Measurements from ENCODE around the gene FNDC10.

DNA sequence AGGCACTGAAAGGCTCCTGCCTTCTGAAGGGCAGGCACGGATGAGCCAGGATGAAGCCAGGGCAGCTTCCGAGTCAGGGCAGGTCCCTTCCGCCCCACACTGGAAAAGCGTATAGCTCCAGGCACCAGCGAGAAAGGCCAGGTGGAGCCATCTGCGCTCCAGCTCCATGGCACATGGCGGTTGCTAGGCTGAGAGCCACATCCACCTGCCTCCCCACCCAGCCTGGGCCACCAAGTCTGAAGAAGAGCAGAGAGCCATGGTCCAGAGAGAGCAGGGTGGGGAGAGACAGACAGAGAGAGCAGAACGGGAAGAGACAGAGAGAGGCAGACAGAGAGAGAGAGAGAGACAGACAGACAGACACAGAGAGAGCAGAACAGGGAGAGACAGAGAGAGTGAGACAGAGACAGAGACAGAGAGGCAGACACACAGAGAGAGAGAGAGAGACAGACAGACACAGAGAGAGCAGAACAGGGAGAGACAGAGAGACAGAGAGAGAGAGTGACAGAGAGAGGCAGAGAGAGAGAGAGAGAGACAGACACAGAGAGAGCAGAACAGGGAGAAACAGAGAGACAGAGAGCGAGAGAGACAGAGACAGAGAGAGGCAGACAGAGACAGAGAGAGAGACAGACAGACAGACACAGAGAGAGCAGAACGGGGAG is 5.2 kb downstream of the FNDC10 start:
- TF ChIP-seq, protein P1, sequence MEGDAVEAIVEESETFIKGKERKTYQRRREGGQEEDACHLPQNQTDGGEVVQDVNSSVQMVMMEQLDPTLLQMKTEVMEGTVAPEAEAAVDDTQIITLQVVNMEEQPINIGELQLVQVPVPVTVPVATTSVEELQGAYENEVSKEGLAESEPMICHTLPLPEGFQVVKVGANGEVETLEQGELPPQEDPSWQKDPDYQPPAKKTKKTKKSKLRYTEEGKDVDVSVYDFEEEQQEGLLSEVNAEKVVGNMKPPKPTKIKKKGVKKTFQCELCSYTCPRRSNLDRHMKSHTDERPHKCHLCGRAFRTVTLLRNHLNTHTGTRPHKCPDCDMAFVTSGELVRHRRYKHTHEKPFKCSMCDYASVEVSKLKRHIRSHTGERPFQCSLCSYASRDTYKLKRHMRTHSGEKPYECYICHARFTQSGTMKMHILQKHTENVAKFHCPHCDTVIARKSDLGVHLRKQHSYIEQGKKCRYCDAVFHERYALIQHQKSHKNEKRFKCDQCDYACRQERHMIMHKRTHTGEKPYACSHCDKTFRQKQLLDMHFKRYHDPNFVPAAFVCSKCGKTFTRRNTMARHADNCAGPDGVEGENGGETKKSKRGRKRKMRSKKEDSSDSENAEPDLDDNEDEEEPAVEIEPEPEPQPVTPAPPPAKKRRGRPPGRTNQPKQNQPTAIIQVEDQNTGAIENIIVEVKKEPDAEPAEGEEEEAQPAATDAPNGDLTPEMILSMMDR (IDR thresholded peaks at IDR 0.05), result no peak
- TF ChIP-seq POLR2A (IDR thresholded peaks at IDR 0.05), result no peak

All from adrenal gland (tissue), 5 donors.